ENCODE results near the gene MMD.
A peak's percentile ranks its signal among the peaks of the same experiment; 100 is the strongest.
"Not testable (repeated sequence)": the region's sequence is repeated elsewhere in the genome, so short reads cannot be mapped to it uniquely, and the experiment has no call there.

MMD gene

GRCh38 chr17:55443904-55444303 is 22.3 kb upstream of the MMD start:
- DNase-seq (ENCODE audit: low read depth in 2 of 2): no peak

- no peak for DNase-seq (ENCODE audit: low read depth in 2 of 2)
Measured at GRCh38 chr17:55442953-55443683, 21.5 kb upstream of the MMD start.

- DNase-seq (ENCODE audit: low read depth in 2 of 2): no peak
Measured at GRCh38 chr17:55442462-55442861, 20.8 kb upstream of the MMD start.

- DNase-seq (ENCODE audit: low read depth in 2 of 2): no peak
Measured at GRCh38 chr17:55441544-55441943, 19.9 kb upstream of the MMD start.

- no peak for DNase-seq (ENCODE audit: low read depth in 2 of 2)
Measured at GRCh38 chr17:55440391-55440790, 18.8 kb upstream of the MMD start.

GRCh38 chr17:55437159-55437605 is 15.5 kb upstream of the MMD start:
- DNase-seq (ENCODE audit: low read depth in 2 of 2): no peak

GRCh38 chr17:55436224-55437158 is 14.9 kb upstream of the MMD start:
- no peak for DNase-seq (ENCODE audit: low read depth in 2 of 2)

GRCh38 chr17:55435408-55435807 is 13.8 kb upstream of the MMD start:
- no peak for DNase-seq (ENCODE audit: low read depth in 2 of 2)

- DNase-seq (ENCODE audit: low read depth in 2 of 2): no peak
Measured at GRCh38 chr17:55434721-55435120, 13.1 kb upstream of the MMD start.

- DNase-seq (ENCODE audit: low read depth in 2 of 2): peak; percentile 85 to 87
Measured at GRCh38 chr17:55433629-55434422, 12.2 kb upstream of the MMD start.

GRCh38 chr17:55433029-55433628 is 11.5 kb upstream of the MMD start:
- DNase-seq (ENCODE audit: low read depth in 2 of 2): no peak

- DNase-seq (ENCODE audit: low read depth in 2 of 2): no peak
Measured at GRCh38 chr17:55432358-55433028, 10.9 kb upstream of the MMD start.

- DNase-seq (ENCODE audit: low read depth in 2 of 2): not testable (repeated sequence)
Measured at GRCh38 chr17:55431914-55432313, 10.3 kb upstream of the MMD start.

- no peak for DNase-seq (ENCODE audit: low read depth in 2 of 2)
Measured at GRCh38 chr17:55430541-55431288, 9.1 kb upstream of the MMD start.

- DNase-seq (ENCODE audit: low read depth in 2 of 2): no peak
Measured at GRCh38 chr17:55427587-55427882, 5.9 kb upstream of the MMD start.

GRCh38 chr17:55426851-55427586 is 5.4 kb upstream of the MMD start:
- no peak for DNase-seq (ENCODE audit: low read depth in 2 of 2)

- DNase-seq (ENCODE audit: low read depth in 2 of 2): no peak
Measured at GRCh38 chr17:55424893-55425540, 3.4 kb upstream of the MMD start.

GRCh38 chr17:55423535-55423934 is 1.9 kb upstream of the MMD start:
- no peak for DNase-seq (ENCODE audit: low read depth in 2 of 2)

- not testable (repeated sequence) for DNase-seq (ENCODE audit: low read depth in 2 of 2)
Measured at GRCh38 chr17:55422828-55423164, 1.2 kb upstream of the MMD start.

All from fibroblast of skin of left biceps (primary cell).